ENCODE measurements around the gene CCDC97.

Gene CCDC97

GRCh38 chr19:41356984-41357739, 47.2 kb downstream of the CCDC97 start:
- peak overlapping the region; percentile 84 for H3K27ac ChIP-seq
- POLR2A ChIA-PET (ENCODE audit: low non-redundant PET): no interaction called here
- TF ChIP-seq CTCF (conservative IDR thresholded peaks at IDR 0.05; ENCODE audit: low read depth): no peak
- CTCF ChIA-PET: interaction anchor here (0.5 to 1.4 kb wide), 2 partner anchors 9 to 196 kb away, joined by 3 to 5 read pairs; no protein-coding TSS in a partner anchor
- no peak for DNase-seq (ENCODE audit: low spot score)

GRCh38 chr19:41357746-41358145, 47.8 kb downstream of the CCDC97 start:
- no peak for DNase-seq (ENCODE audit: low spot score)
- no peak for TF ChIP-seq CTCF (conservative IDR thresholded peaks at IDR 0.05; ENCODE audit: low read depth)
- ChIA-PET POLR2A (ENCODE audit: low non-redundant PET) (no interaction called here), CTCF (no interaction called here)
- 0 out of 2 replicates have a peak overlapping the region, but pooled peaks have one; percentile 84 for H3K27ac ChIP-seq

- DNase-seq (ENCODE audit: low spot score): no peak
- no peak for TF ChIP-seq CTCF (conservative IDR thresholded peaks at IDR 0.05; ENCODE audit: low read depth)
- H3K27ac ChIP-seq: no peak overlapping the region
- CTCF ChIA-PET: no interaction called here
- POLR2A ChIA-PET (ENCODE audit: low non-redundant PET): no interaction called here
These were observed 49.8 kb downstream of the CCDC97 start for GRCh38 chr19:41359741-41360140.

GRCh38 chr19:41362143-41362847, 52.3 kb downstream of the CCDC97 start:
- no peak for DNase-seq (ENCODE audit: low spot score)
- CTCF ChIA-PET: interaction anchor here (0.6 kb wide), 1 partner anchor 39 kb away, joined by 4 read pairs; no protein-coding TSS in a partner anchor
- no peak for TF ChIP-seq CTCF (conservative IDR thresholded peaks at IDR 0.05; ENCODE audit: low read depth)
- no peak overlapping the region for H3K27ac ChIP-seq
- POLR2A ChIA-PET (ENCODE audit: low non-redundant PET): interaction anchor here (0.7 kb wide), 1 partner anchor 233 kb away, joined by 4 read pairs; no protein-coding TSS in a partner anchor

GRCh38 chr19:41363371-41363752, 53.4 kb downstream of the CCDC97 start:
- ChIA-PET POLR2A (ENCODE audit: low non-redundant PET) (interaction anchor here (0.6 to 1.6 kb wide), 2 partner anchors 12 to 18 kb away, joined by 4 to 9 read pairs; no protein-coding TSS in a partner anchor), CTCF (interaction anchor here (1.6 kb wide), 1 partner anchor 55 kb away, joined by 6 read pairs; no protein-coding TSS in a partner anchor)
- DNase-seq (ENCODE audit: low spot score): no peak
- no peak for TF ChIP-seq CTCF (conservative IDR thresholded peaks at IDR 0.05; ENCODE audit: low read depth)
- H3K27ac ChIP-seq: peak overlapping the region; percentile 98

- no peak for TF ChIP-seq CTCF (conservative IDR thresholded peaks at IDR 0.05; ENCODE audit: low read depth)
These were observed 54.0 kb downstream of the CCDC97 start, which contains the start of gene B9D2 for GRCh38 chr19:41363753-41364523. Gene B9D2, minus strand, starts transcription at chr19:41364149. Its CDS starts 630 bp downstream, at chr19:41363519.

More at GRCh38 chr19:41363753-41364523, 54.0 kb downstream of the CCDC97 start, which contains the start of gene B9D2:
- DNase-seq (ENCODE audit: low spot score): peak; percentile 99
- POLR2A ChIA-PET (ENCODE audit: low non-redundant PET): interaction anchor here (0.6 to 1.6 kb wide), 4 partner anchors 9 to 22 kb away, joined by 3 to 9 read pairs (median 4); no protein-coding TSS in a partner anchor
- CTCF ChIA-PET: interaction anchor here (0.5 to 1.6 kb wide), 4 partner anchors 17 to 115 kb away, joined by 3 to 6 read pairs (median 4); no protein-coding TSS in a partner anchor
- H3K27ac ChIP-seq: peak within 1 kb of the TSS; percentile 98
